NCI-H526 (cell line): ENCODE results near the gene LGALS9.
A peak's percentile ranks its signal among the peaks of the same experiment; 100 is the strongest.
"Not testable (repeated sequence)": the region's sequence is repeated elsewhere in the genome, so short reads cannot be mapped to it uniquely, and the experiment has no call there.

Source experiments
- DNase-seq, 2 experiments: peaks; one replicate each; lab custom pipeline; 2025; lab: John Stamatoyannopoulos, UW

Gene LGALS9

DNA sequence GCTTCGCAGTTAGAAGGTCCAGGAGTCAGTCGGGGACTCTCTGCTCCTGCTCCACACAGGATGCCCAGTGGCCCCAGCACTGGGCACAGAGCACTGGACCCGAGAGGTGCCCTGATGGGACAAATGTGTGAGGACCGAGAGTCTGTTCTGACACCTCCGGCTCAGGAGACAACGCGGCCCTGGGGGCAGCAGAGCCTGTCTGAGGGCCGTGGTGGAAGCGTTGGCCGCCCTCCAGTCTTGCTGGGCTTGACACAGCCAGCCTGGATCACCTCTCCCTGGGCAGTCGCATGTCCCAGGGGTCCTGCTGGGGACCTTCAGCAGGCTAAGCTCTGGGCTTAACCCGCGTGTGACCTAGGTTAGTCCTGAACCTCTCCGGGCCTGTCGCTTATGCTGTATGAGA is 23.1 kb downstream of the LGALS9 start:
- DNase-seq, result no peak

- DNase-seq, result peak; percentile 86 to 98
Measured at GRCh38 chr17:27654654-27655524, 23.9 kb downstream of the LGALS9 start.

DNA sequence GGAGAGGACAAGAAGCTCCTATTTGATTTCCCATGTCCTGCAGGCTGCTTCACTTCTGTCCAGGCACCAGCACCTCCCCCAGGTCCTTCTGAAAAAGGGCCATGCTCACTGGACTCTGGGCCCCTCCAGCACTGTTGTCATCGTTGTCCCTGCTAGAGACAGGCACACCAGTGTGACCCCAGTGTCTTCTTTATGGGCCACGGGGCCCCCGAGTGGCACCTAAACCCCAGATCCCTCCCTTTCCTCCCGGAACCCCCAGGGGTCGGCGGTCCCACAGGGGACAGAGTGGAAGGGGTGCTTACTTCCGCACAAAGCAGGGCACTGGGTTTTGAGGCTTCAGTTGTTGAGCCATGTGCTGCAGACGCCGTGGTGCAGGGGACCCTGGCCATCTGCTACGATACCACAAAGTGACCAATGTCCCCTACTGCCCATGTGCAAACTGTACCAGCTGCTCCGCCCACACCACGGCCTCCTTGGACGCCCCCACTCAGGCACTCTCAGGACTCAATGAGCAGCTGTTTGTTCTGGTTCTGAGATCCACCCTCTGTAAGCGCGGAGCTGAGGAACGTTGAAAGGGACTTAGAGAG is 24.6 kb downstream of the LGALS9 start:
- DNase-seq, result not testable (repeated sequence)

DNA sequence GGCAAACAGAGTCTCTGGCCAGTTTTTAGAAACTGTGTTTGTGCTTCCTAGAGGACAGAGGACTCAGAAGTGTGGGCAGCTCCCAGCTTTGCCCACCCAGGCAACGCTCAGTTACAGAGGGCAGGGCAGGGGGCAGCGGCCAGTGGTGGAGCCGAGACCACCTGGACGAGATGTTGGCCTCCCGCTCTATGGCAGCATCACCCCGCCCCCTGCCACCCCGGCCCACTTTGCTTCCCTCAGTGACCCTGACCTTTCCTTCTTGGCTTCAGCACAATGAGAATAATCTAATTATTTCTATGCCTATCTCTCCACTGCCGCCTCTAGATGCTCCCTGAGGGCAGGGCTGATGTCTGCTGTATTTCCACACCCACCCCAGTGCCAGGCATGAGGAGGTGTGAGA is 25.6 kb downstream of the LGALS9 start:
- DNase-seq, result not testable (repeated sequence)

DNA sequence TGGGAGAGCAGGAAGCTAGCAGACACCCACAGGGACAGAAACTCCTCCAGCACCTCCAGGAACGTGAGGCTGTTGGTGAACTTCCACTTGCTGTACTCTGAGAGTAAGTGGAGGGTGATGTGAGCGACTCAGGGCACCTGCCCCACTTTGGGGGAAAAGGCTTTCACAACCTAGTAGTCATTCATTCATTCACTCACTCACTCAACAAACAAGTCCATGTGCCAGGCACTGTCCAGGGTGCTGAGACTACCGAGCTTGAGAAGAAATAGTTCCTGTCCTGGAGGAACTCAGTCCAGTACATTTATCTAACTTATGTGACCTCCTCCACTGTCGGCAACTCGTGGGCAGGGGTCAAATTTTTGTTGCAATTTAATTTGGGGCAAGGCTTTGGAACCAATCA is 26.6 kb downstream of the LGALS9 start:
- DNase-seq, result no peak

GRCh38 chr17:27659683-27660082 is 28.7 kb downstream of the LGALS9 start:
- DNase-seq, result no peak

- DNase-seq, result no peak
Measured at GRCh38 chr17:27660436-27660835, 29.4 kb downstream of the LGALS9 start.

DNA sequence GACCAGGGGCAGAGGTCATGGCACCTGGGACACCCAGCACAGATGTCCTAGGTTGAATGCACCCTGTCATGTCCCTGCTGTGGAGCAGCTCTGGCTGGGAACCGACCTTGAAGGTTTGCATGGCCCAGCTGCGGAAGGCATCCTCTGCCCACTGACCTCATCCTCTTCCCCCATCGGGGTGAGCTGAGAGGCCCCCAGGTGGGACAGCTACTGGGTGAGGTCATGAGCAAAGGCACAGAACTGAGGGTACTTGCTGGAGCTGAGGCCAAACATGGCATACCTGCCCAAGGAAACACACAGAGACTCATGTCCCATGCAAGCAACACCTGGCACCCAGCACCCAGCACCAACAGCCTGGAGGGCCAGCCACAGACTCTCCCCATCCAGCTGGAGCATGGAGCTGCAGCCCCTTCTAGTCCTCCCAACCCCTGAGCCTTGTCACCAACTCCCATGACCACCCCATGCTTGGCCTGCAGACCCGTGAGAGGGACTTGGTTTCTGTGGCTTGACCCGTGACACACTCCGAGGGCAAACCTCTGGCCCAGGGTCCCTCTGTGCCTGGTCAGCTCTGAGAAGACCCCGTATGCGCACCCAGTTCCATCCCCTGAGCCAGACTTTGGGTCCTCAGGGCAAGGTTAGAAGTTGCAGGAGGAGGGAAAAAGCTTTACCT is 33.1 kb downstream of the LGALS9 start:
- no peak for DNase-seq

- DNase-seq, result no peak
Measured at GRCh38 chr17:27664606-27664965, 33.6 kb downstream of the LGALS9 start.

DNA sequence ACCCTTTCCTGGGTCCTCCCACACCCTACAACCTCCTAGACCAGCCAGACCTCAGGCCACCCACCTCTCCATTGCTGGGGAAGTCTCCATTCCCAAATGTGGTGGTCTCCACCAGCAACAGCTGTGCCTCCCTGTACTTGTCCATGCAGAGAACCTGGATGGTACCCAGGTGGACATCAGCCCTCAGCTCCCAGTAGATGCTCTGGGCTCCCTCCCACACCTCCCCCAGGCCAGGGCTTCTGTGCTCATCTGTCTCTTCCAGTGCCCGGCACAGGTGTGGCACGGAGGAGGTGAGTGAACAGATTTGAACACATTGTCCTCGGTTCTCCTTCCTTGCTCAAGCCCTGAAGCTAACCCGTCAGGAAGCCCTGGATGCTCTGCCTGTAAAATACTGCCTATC is 34.6 kb downstream of the LGALS9 start:
- no peak for DNase-seq

DNA sequence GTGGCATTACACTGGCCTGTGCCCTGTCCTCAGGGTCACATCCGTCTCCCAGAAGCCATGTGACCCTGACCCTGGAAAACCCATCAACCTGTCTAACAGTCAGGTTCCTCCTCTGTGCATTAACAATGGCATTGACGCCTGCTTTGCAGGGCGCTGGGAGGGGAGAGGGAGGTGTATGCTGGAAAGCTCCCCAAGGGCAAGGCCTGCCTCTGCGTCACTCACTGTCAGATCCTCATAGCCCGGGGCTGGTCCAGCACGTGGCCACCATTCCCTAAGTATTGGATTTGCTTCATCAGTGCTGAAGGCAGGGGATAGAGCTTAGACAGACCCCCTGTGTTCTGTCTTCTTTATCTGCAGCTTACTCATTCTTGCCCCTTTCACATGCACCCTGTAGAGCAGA is 35.3 kb downstream of the LGALS9 start:
- DNase-seq, result not testable (repeated sequence)

- DNase-seq, result no peak
Measured at GRCh38 chr17:27666831-27667560, 36.0 kb downstream of the LGALS9 start.

- DNase-seq, result no peak
Measured at GRCh38 chr17:27667656-27668487, 36.9 kb downstream of the LGALS9 start.

- DNase-seq, result no peak
Measured at GRCh38 chr17:27668488-27668823, 37.5 kb downstream of the LGALS9 start.

GRCh38 chr17:27669136-27669535 is 38.1 kb downstream of the LGALS9 start:
- DNase-seq, result no peak

DNA sequence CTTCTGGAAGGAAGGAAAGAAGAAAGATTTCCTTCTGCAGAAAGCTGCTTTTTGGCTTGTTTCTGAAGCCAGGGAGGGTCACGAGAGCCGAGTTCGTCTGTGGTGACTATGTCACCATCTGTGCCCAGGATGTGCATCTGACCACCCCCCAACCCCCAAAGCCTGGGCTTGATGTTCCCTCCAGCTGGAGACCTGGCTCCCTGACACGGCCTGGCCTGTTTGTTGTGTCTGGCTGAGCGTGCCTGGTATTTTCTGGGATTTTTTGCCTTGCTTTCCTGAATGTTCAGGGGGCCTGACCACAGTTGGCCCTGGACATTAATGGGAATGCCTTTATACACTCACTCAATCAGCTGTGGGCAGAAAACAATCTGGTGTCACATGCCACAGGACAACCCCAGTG is 38.9 kb downstream of the LGALS9 start:
- DNase-seq, result no peak

- no peak for DNase-seq
Measured at GRCh38 chr17:27670791-27671590, 40.0 kb downstream of the LGALS9 start.

DNA sequence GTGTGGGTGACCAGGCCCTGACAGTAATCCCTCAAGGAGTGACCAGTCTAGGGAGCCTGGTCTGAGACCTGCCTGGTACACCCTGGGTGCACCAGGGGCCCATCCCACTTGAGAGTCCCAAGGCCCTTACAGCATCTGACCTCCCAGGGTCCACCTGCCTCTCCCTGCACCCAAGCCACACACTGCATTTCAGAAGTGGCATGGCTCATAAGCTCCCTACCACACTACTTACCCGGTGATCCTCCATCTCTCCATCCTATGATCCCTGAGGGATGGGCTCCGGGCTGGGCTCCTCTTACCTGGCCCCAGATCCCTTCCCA is 40.6 kb downstream of the LGALS9 start:
- no peak for DNase-seq

DNA sequence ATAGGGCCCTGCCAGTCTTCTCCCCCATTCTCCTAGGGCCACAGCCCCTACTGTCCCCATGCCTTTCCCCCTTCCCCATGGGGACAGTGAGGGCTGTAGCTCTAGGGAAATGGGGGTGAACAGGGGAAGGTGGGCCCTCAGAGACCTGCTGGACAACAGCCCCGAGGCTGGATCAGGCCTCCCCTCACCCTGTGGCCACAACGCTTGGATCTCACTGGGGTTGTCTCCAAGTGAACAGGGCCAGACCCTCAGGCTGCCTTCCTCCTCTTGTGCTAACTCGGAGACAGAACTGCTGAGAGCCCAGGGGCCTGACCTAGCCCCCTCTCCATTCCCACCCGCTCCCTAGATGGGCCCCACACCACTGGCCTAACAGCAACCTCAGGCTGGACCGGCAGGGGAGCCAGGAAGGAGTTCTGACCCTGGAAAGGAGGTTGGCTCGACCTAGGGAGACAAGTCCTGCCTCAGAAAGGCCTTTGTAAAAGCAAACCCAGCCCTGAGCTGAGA is 41.0 kb downstream of the LGALS9 start:
- DNase-seq, result not testable (repeated sequence)

DNA sequence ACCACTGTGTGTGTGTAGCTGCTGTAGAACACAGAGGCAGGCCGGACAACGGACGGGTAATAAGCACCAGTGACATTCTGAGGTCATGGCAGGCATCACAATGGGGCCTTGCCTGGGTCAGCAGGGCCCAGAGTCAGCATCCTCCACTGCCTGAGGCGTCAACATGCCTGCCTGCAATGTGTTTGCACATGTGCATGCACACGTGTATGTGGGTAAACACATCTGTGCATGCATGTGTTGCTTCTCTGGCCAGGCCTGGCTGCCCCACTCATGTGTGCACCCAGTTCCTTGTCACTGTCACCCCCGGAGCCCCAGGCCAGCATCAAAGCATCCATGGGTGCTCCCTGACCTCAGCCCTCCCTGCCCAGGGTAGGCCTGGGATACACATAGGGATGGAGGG is 43.3 kb downstream of the LGALS9 start:
- no peak for DNase-seq

GRCh38 chr17:27677191-27677590 is 46.2 kb downstream of the LGALS9 start:
- DNase-seq, result no peak
